T-helper 1 cell (primary cell): Measurements from ENCODE around the gene GPR135.

Experiments used
- DNase-seq, 5 donors: peaks; one replicate each; pipeline ENCODE4 v3.0.0-alpha.2; 2012 to 2020

Gene GPR135

GRCh38 chr14:59419303-59419702, 45.9 kb downstream of the GPR135 start:
- no peak for DNase-seq

- DNase-seq: no peak
These were observed 47.9 kb downstream of the GPR135 start for GRCh38 chr14:59417311-59417710.

- no peak for DNase-seq
These were observed 49.2 kb downstream of the GPR135 start for GRCh38 chr14:59415836-59416602.
